ENCODE measurements around the gene FHIP1B.

GRCh38 chr11:6204706-6205105, 29.7 kb downstream of the FHIP1B start:
- TF ChIP-seq CTCF (IDR thresholded peaks at IDR 0.05) (no peak), POLR2A (IDR thresholded peaks at IDR 0.05) (no peak)
